ENCODE results near the gene NUFIP1.

DNA sequence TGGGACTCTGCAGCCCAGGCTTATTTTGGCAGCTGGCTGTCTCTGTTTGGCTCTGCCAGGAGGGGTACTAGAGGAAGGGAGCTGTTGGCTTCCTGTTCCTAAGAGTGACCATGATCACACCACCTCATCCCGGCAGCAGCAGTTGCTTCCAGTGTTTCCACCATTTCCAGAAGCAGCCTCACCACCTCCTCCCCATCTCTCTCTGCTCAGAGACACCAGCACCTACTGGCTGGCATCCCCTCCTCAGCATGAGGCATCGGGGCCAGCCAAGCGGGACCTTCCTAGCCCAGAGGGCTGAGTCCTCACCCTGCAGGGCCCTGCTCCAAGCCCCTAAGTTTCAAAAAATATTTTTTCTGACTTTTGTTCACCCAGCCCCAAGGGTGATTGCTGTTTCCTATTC, 59.0 kb downstream of the NUFIP1 start:
- TF ChIP-seq POLR2AphosphoS5 (IDR thresholded peaks at IDR 0.05; ENCODE audit: borderline replicate concordance, low read depth, low read length) (no peak), EZH2 (IDR thresholded peaks at IDR 0.05) (no peak)

All from SK-N-MC (cell line).